HepG2 (cell line): Measurements from ENCODE around the gene SAP25. TPM values are rescaled to one million over a fixed set of nuclear protein-coding genes. Genes with fewer than 3 reads are reported as not detected.
A peak's percentile ranks its signal among the peaks of the same experiment; 100 is the strongest.

ENCODE experiments used
- AFF4 ChIP-seq: sonication (generic); formaldehyde crosslinking; IDR thresholded peaks from 2 replicates; pipeline ENCODE4 v1.4.0; 2020; ENCODE audit warnings: missing genetic modification reagents
- BRD4 ChIP-seq: sonication (generic); formaldehyde crosslinking; IDR thresholded peaks from 2 replicates; pipeline ENCODE4 v1.4.0; 2020; ENCODE audit warnings: missing genetic modification reagents
- HNRNPL ChIP-seq: fragments of 200-400 bp; formaldehyde crosslinking; IDR thresholded peaks from 2 replicates; pipeline ENCODE4 v1.6.1; 2017; ENCODE audit warnings: mild to moderate bottlenecking, low read depth, low read length
- HOMEZ ChIP-seq: IDR thresholded peaks from 2 replicates; pipeline ENCODE4 v1.6.1; 2016; ENCODE audit warnings: low read depth
- JUNB ChIP-seq: sonication (generic); formaldehyde crosslinking; IDR thresholded peaks from 2 replicates; pipeline ENCODE4 v1.8.0; 2022; ENCODE audit warnings: missing genetic modification reagents, mild to moderate bottlenecking, borderline replicate concordance
- MATR3 ChIP-seq: sonication (generic); formaldehyde crosslinking; IDR thresholded peaks from 2 replicates; pipeline ENCODE4 v1.4.0; 2020; ENCODE audit warnings: missing genetic modification reagents
- NBN ChIP-seq: fragments of 450-650 bp; conservative IDR thresholded peaks from 2 replicates; pipeline ENCODE4 v1.6.1; 2017
- ZBTB10 ChIP-seq: sonication (generic); formaldehyde crosslinking; IDR thresholded peaks from 2 replicates; pipeline ENCODE4 v1.4.0; 2020; ENCODE audit warnings: missing genetic modification reagents, borderline replicate concordance
- ZBTB2 ChIP-seq: sonication (generic); formaldehyde crosslinking; IDR thresholded peaks from 2 replicates; pipeline ENCODE4 v1.8.0; 2022; ENCODE audit warnings: low read depth, missing genetic modification reagents
- ZBTB21 ChIP-seq: sonication (generic); formaldehyde crosslinking; IDR thresholded peaks from 2 replicates; pipeline ENCODE4 v1.4.0; 2020; ENCODE audit warnings: missing genetic modification reagents
- ZFP1 ChIP-seq: IDR thresholded peaks from 2 replicates; pipeline ENCODE4 v1.6.1; 2016
- ZIK1 ChIP-seq: sonication (generic); formaldehyde crosslinking; IDR thresholded peaks from 2 replicates; pipeline ENCODE4 v1.5.0; 2020; ENCODE audit warnings: mild to moderate bottlenecking, low read depth, missing genetic modification reagents, borderline replicate concordance
- ZNF225 ChIP-seq: sonication (generic); formaldehyde crosslinking; IDR thresholded peaks from 2 replicates; pipeline ENCODE4 v1.4.0; 2020; ENCODE audit warnings: mild to moderate bottlenecking, missing genetic modification reagents
- ZNF563 ChIP-seq: sonication (generic); formaldehyde crosslinking; IDR thresholded peaks from 2 replicates; pipeline ENCODE4 v1.8.0; 2022; ENCODE audit warnings: mild to moderate bottlenecking, moderate library complexity, missing genetic modification reagents
- polyA plus RNA-seq, 8 experiments: library from polyadenylated mRNA; depleted of rRNA in 3 of 8; stranded (reverse) in 7 of 8; unstranded in 1 of 8; fragments of >200 nt; fragmentation: Illumina TruSeq in 4 of 8; extraction: Trizol in 4 of 8; gene quantifications; 2 replicates each; pipeline versions ENCODE4 v1.2.1 to v1.2.3, GENCODE V29; 2011 to 2016; ENCODE audit warnings: low read depth in 4 of 8, missing spikeins in 1 of 8, mixed read lengths in 1 of 8; ENCODE audit not compliant: insufficient read depth in 1 of 8
- total RNA-seq, 5 experiments: library from RNA; depleted of rRNA; stranded (reverse); fragments of >200 nt; fragmentation: Illumina TruSeq; extraction: Trizol; gene quantifications; 2 replicates each; pipeline ENCODE4 v1.2.3, GENCODE V29; 2016; ENCODE audit warnings: low read depth in 1 of 5
- TF ChIP-seq, protein P1 (sequence below): sonication (generic); formaldehyde crosslinking; IDR thresholded peaks from 2 replicates; pipeline ENCODE4 v1.5.1; 2020; ENCODE audit warnings: missing genetic modification reagents, mild to moderate bottlenecking, borderline replicate concordance
- TF ChIP-seq, protein P2 (sequence below): sonication (generic); formaldehyde crosslinking; IDR thresholded peaks from 2 replicates; pipeline ENCODE4 v1.4.0; 2020; ENCODE audit warnings: missing genetic modification reagents

Gene SAP25
- total and polyA plus RNA-seq, 2 of the 13 experiments (the other 11 are each of a cell fraction or from before 2014, with no cell fraction given), result 0.15 to 0.20 TPM

DNA sequence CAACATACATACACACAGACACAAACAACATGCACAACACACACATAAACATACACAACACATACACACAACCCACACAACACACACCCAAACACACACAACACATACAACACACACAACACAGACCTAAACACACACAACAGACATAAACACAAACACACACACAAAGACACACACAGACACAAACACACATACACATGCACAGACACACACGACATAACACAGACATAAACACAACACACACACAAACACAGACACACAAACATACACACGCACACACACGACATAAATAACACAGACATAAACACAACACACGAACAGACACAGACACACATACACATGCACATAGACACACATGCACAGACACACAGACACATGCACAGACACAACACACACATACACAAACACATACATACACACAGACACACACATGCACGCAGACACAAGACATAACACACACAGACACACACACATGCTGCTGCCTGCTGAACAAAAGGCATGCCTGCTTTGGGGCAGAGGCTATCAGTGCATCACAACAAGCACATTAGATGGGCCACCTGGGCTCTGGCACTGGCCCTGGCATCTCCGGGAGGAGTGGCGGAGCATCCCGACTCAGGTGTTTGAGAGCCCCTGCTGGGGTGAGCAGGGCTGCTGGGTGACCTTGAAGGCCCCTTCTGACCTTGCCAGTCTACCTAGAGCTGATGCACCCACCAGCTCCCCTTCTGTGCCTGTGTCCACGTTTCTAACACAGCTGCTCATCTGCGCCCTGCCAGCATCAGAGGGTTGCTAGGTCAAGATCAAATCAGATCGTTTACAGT lies 7.0 kb upstream of the SAP25 start (continued):
- peak; percentile 23; the same call in 1 of the 2 replicates for TF ChIP-seq JUNB (CRISPR knock-in tag)
- no peak for TF ChIP-seq AFF4 (CRISPR knock-in tag)
- TF ChIP-seq, protein P1, sequence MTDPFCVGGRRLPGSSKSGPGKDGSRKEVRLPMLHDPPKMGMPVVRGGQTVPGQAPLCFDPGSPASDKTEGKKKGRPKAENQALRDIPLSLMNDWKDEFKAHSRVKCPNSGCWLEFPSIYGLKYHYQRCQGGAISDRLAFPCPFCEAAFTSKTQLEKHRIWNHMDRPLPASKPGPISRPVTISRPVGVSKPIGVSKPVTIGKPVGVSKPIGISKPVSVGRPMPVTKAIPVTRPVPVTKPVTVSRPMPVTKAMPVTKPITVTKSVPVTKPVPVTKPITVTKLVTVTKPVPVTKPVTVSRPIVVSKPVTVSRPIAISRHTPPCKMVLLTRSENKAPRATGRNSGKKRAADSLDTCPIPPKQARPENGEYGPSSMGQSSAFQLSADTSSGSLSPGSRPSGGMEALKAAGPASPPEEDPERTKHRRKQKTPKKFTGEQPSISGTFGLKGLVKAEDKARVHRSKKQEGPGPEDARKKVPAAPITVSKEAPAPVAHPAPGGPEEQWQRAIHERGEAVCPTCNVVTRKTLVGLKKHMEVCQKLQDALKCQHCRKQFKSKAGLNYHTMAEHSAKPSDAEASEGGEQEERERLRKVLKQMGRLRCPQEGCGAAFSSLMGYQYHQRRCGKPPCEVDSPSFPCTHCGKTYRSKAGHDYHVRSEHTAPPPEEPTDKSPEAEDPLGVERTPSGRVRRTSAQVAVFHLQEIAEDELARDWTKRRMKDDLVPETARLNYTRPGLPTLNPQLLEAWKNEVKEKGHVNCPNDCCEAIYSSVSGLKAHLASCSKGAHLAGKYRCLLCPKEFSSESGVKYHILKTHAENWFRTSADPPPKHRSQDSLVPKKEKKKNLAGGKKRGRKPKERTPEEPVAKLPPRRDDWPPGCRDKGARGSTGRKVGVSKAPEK (CRISPR knock-in tag), result no peak
- TF ChIP-seq ZIK1 (CRISPR knock-in tag), result no peak
- no peak for TF ChIP-seq HOMEZ
- TF ChIP-seq ZNF563 (CRISPR knock-in tag), result no peak
- TF ChIP-seq ZBTB21 (CRISPR knock-in tag), result no peak
- TF ChIP-seq ZBTB2 (CRISPR knock-in tag), result no peak
- TF ChIP-seq ZNF225, result no peak
- TF ChIP-seq BRD4 (CRISPR knock-in tag), result no peak
- TF ChIP-seq, protein P2, sequence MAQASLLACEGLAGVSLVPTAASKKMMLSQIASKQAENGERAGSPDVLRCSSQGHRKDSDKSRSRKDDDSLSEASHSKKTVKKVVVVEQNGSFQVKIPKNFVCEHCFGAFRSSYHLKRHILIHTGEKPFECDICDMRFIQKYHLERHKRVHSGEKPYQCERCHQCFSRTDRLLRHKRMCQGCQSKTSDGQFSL (CRISPR knock-in tag), result no peak
- TF ChIP-seq HNRNPL, result 0 out of 2 replicates have a peak, but pooled peaks have one; percentile 48
- TF ChIP-seq MATR3 (CRISPR knock-in tag), result no peak
- peak; percentile 85; the same call in 1 of the 2 replicates for TF ChIP-seq NBN
- no peak for TF ChIP-seq ZFP1 (CRISPR knock-in tag)
- no peak for TF ChIP-seq ZBTB10 (CRISPR knock-in tag)
